MG63 (cell line): ENCODE results near the gene TMEM44. TPM values are rescaled to one million over a fixed set of nuclear protein-coding genes. Genes with fewer than 3 reads are reported as not detected.
A peak's percentile ranks its signal among the peaks of the same experiment; 100 is the strongest.

Source experiments
- DNase-seq: peaks from one replicate; pipeline ENCODE4 v3.0.0-alpha.2; 2020
- H3K27me3 ChIP-seq: fragments of 250-450 bp; sonication (Bioruptor Pico); 2 replicates; pipeline ENCODE4 v1.5.1; 2020; ENCODE audit warnings: mild to moderate bottlenecking, moderate library complexity
- H3K36me3 ChIP-seq: fragments of 250-450 bp; sonication (Bioruptor Pico); 2 replicates; pipeline ENCODE4 v1.5.1; 2020; ENCODE audit warnings: mild to moderate bottlenecking, moderate library complexity
- H3K4me3 ChIP-seq: fragments of 250-450 bp; sonication (Bioruptor Pico); 2 replicates; pipeline ENCODE4 v1.5.1; 2020; ENCODE audit warnings: mild to moderate bottlenecking, moderate library complexity
- H3K9me3 ChIP-seq: fragments of 250-450 bp; sonication (Bioruptor Pico); 2 replicates; pipeline ENCODE4 v1.5.1; 2020; ENCODE audit warnings: mild to moderate bottlenecking, moderate library complexity
- total RNA-seq: library from RNA; depleted of rRNA; stranded (reverse); fragments of >200 nt; shearing (Covaris generic); gene quantifications from 2 replicates; pipeline ENCODE4 v1.2.3, GENCODE V29; 2014; ENCODE audit warnings: low replicate concordance

Gene TMEM44
- total RNA-seq, 1 experiment from 2014 or later: 40.9 TPM

DNA sequence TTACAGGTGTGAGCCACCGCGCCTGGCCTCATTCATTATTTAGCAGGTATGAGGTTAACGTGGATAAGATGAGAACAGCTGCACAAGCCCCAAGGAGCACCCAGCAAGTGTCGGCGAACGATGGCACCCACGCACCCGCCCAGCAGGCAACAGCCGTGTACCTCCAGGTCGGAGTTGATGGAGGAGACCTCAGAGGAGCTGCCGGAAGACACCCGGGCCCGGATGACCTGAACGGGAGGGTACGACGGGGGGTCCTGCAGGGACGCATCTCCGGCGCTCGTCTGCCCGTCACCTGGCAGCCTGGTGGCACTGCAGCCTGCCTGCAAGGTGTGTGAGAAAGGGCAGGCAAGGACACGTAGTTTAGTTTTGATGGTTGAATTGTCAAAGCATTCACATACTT, 29.1 kb downstream of the TMEM44 start:
- Histone ChIP-seq H3K9me3 (no peaks in the 10 kb centered on the region), H3K4me3 (no peak overlapping the region), H3K36me3 (peaks cover 43% of the 10 kb centered on the region), H3K27me3 (no peaks in the 10 kb centered on the region)
- DNase-seq: no peak

DNA sequence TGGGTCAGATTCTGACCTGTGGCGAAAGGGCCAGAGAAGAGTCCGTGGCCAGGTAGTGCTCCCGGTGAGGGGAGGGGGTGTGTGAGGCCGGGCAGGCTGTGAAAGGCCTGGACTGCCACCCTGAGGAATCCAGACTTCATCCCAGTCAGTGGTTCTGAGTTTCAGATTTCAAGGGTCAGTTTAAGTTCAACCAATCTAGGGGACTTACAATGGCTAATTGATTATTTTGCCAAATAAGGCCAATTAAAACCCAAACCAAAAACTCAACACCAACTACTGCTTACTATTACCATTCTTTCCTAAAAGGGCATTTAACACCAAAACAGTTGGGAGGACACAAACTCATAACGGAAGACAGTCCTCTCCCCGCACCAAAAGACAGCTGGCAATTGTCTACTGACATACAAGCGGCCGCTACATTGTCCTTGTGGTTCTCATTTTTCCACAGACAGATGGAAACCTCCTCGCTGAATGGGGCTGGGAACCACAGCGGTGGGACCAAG, 30.5 kb downstream of the TMEM44 start:
- DNase-seq: no peak
- Histone ChIP-seq H3K4me3 (no peak overlapping the region), H3K9me3 (no peaks in the 10 kb centered on the region), H3K36me3 (peaks cover 48% of the 10 kb centered on the region), H3K27me3 (no peaks in the 10 kb centered on the region)

DNA sequence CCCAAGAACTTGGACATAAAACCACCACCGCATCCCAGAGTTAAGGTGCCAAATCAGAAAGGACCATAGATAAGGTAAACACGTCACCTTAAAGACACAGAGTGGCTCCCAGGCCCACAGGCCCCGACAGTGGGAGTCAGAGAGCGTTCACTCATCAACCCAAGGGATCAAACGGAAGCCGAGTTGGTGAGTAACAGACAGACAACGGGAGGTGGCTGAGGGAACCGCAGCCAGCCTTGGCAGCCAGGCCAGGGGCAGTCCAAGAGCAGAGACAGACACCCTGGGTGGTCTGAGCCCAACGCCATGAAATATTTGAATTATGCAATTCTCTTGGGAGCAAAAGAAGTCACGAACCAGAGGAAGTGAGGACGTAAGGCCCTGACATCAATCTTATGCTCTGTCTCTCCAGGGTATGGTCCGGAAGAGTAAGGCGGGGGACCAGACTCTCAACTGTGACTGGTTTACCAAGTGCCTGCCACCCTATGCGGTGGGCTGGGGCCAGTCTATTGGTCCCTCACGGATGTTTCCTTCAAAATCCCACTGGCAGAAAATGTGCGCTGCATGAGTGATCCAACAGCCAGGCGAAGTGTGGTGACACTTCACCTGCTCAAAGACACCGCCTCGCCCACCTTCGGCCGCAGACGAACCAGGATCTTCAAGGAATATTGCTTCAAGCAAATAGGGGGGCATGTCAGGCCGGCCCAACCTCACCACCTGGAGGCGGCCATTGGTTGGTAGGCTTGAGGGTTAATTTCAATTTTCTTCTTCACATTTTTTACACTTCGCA, 34.3 kb downstream of the TMEM44 start:
- H3K4me3 ChIP-seq: no peak overlapping the region
- H3K27me3 ChIP-seq: no peaks in the 10 kb centered on the region
- peak; percentile 90 for DNase-seq
- H3K36me3 ChIP-seq: peaks cover 40% of the 10 kb centered on the region
- H3K9me3 ChIP-seq: no peaks in the 10 kb centered on the region

DNA sequence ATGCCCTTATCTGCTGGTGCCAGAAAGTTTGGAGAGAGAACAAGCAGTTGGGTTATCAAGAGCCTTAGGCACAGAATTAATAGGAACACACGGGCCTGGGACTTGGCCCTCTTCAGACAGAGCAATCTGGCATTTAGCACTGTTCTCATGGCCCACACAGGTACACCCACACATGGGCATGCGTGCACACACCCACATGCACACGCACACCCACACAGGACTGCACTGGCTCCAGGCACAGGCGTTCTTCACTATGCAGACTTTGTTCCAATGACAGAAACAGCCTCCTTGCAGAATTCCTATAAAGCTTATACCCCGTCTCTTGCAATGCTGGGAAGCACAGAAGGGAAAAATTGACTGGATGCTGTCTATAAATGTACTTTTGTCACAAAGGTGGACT, 36.3 kb downstream of the TMEM44 start:
- Histone ChIP-seq H3K27me3 (no peaks in the 10 kb centered on the region), H3K36me3 (peaks cover 34% of the 10 kb centered on the region), H3K9me3 (no peaks in the 10 kb centered on the region), H3K4me3 (no peak overlapping the region)
- DNase-seq: no peak

DNA sequence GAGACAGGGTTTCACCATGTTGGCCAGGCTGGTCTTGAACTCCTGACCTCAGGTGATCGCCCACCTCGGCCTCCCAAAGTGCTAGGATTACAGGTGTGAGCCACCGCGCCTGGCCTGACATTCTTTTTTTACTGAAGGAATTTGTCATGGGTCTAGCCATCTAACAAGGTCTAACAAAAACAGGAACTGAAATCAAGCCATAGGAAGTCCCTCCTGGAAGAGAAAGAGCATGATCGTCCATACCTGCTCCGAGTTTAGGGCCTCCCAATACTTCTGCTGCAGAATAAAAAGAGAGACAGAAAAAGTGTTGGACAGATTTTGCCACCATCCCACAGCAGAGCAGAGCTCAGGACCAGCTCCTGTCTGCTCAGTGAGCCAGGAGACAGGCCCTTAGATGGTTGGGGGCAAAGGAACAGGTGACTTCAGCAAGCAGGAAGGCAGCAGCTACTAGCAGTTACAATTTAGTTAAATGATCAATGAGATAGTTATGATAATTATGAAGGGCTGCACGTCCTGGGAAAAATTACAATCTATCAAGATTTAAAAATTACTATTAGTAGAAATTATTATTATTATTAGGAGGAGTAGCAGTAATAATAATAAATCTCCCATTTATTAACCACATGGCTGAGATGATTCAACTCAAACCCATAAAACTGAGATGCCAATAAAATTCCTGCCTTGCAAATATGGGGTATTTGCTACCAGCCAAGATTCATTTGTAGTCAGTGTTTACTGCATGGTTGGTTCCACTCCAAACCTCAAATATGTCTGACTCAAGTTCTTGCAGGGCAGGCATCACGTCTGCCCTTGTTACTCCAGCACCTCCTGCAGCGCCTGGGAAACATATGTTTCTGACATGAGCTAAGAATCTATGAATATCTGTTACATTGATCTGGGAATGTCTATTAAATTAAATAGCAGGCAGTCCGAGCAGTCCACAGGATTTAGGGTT, 40.1 kb downstream of the TMEM44 start:
- no peaks in the 10 kb centered on the region for H3K27me3 ChIP-seq
- DNase-seq: peak; percentile 95
- no peaks in the 10 kb centered on the region for H3K9me3 ChIP-seq
- H3K4me3 ChIP-seq: no peak overlapping the region
- H3K36me3 ChIP-seq: peaks cover 42% of the 10 kb centered on the region

DNA sequence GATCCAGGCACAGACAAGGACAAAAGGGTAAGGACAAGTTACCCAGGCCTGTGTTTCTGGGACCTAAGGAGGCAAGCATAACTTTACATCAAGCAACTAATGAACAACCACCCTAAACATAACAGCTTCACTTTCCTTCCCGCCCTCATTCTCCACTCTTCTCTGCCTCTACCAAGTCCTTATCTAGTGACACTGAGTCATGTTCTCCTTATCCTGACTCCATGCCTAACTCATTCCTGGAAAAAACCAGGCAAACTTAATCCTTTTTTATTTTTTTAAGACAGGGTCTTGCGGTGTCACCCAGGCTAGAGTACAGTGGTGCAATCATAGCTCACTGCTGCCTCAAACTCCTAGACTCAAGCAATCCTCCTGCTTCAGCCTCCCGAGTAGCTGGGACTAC, 44.5 kb downstream of the TMEM44 start:
- H3K36me3 ChIP-seq: peaks cover 62% of the 10 kb centered on the region
- H3K9me3 ChIP-seq: no peaks in the 10 kb centered on the region
- H3K27me3 ChIP-seq: no peaks in the 10 kb centered on the region
- H3K4me3 ChIP-seq: no peak overlapping the region
- DNase-seq: no peak

DNA sequence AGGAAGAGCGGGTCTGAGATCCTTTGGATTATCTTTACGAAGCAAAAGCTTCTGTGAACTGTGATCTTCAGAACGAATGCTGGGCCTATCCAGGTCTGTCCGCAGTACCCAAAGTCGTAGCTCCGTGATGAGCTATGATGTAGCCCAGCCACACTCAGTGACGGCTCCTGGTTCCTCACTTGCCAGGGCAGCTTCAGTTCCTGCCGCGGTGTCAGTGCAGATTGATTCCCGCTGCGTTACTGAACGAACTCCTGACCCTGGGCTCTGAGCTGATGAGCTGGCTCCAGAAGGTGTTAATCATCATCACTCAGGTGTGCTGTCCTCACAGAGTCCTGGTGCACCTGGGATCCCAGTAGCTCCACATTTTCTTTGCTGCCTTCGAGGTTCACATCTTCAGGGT, 45.0 kb downstream of the TMEM44 start:
- no peak for DNase-seq
- Histone ChIP-seq H3K36me3 (peaks cover 62% of the 10 kb centered on the region), H3K9me3 (no peaks in the 10 kb centered on the region), H3K4me3 (no peak overlapping the region), H3K27me3 (no peaks in the 10 kb centered on the region)

DNA sequence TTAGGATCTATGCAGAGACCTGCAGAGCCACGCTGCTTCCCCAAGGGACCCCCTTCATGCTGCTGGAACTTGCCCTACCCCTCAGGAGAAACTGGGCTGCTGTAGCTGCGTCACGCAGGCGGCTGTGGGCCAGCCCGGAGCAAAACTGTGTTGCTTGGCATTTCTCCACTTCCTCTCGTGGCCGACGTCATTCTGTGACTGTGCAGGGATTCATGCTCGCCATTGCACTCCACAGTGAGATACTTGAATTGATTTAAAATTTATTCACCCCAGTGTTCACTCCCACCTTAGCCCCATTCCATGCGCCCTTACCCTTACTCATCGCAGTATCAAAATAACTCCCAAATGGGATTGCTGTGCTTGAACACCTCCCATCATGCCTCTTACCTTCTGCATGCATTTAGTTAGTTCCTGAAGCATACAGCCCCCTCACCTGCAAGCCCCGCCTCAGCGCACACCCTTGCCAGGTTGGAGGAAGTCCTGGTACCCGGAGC, 45.7 kb downstream of the TMEM44 start:
- no peak for DNase-seq
- Histone ChIP-seq H3K27me3 (no peaks in the 10 kb centered on the region), H3K4me3 (no peak overlapping the region), H3K9me3 (no peaks in the 10 kb centered on the region), H3K36me3 (peaks cover 58% of the 10 kb centered on the region)

DNA sequence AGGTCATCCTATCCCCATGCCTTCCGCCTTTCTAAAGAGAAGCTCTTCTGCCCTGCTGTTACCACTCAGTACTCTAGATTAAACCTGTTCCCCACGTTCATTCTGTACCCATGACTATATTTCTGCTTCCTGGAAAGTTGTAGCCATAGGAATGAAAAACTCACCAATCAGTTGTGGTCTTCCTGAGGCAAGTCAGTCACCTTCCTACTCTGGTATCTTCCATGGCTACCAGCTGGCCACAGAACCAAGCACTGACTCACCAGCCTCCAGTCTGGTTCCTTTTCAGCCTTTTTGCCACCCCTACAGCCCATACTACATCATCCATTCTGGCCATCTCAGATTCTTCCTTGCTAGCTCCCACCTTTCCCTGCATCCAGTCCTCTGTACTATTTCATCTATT, 46.4 kb downstream of the TMEM44 start:
- Histone ChIP-seq H3K4me3 (no peak overlapping the region), H3K9me3 (no peaks in the 10 kb centered on the region), H3K27me3 (no peaks in the 10 kb centered on the region), H3K36me3 (peaks cover 54% of the 10 kb centered on the region)
- DNase-seq: peak; percentile 53

DNA sequence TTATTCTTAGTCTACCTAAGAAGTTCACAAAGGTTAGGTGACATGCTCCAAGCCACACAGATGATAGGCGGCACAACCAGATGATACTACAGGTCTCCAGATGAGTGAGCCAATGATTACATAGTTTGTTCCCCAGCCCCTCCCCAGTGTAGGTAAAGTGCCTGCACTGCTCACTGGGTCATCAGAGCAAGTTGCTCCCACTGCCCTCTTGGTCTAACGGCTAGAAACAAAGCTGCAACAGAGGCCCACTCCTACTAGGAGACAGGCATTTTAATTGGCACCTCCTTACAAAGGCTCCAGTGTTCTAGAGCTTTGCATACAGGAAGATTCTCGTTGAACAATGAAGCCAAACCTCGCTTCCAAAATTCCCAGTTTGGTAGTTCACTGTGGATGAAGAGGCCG, 47.3 kb downstream of the TMEM44 start:
- Histone ChIP-seq H3K27me3 (no peaks in the 10 kb centered on the region), H3K4me3 (no peak overlapping the region), H3K9me3 (no peaks in the 10 kb centered on the region), H3K36me3 (peaks cover 50% of the 10 kb centered on the region)
- DNase-seq: no peak

DNA sequence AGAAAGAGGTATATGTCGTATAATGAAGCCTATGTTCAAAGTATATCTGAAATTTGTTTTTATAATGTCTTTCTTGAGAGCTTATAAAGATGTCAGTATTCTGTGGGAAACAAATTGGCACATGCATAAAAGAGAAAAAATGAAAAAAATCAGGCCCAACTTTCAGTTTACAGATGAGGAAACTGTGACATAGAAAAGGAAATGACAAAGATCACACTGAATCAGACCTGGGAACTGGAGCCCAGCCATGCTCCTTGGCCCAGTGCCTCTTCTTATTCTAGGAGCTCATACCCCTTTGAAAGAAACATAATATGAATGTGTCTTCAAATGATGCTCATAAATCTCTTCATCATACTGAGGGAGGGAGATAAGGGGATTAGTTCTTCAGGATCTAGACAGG, 48.4 kb downstream of the TMEM44 start:
- no peaks in the 10 kb centered on the region for H3K9me3 ChIP-seq
- H3K4me3 ChIP-seq: peak overlapping the region; percentile 99
- peak; percentile 59 for DNase-seq
- peaks cover 42% of the 10 kb centered on the region for H3K36me3 ChIP-seq
- H3K27me3 ChIP-seq: no peaks in the 10 kb centered on the region

DNA sequence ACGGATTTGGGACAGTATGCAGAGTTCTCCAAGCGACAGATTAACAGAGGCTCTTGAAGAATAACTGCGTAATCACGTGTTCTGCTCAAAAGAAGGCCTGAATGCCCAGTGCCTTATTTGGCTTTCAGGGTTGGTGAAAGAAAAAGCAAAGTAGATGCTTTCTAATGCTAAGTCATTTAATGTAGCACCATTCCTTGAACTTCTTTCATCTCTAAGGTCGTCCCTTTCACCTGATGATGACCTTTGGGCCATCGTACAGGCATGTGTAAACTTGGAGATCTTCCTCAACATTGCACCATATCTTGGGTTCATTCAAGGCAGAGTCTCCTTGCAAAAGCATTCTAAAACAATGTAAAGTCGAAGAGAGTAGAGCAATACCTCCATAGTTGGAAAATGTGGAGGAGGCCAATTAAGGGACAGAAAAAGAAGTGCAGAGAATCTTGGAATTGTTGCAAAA, 48.9 kb downstream of the TMEM44 start:
- Histone ChIP-seq H3K27me3 (no peaks in the 10 kb centered on the region), H3K36me3 (peaks cover 36% of the 10 kb centered on the region), H3K4me3 (peak overlapping the region; percentile 99), H3K9me3 (no peaks in the 10 kb centered on the region)
- DNase-seq: no peak

DNA sequence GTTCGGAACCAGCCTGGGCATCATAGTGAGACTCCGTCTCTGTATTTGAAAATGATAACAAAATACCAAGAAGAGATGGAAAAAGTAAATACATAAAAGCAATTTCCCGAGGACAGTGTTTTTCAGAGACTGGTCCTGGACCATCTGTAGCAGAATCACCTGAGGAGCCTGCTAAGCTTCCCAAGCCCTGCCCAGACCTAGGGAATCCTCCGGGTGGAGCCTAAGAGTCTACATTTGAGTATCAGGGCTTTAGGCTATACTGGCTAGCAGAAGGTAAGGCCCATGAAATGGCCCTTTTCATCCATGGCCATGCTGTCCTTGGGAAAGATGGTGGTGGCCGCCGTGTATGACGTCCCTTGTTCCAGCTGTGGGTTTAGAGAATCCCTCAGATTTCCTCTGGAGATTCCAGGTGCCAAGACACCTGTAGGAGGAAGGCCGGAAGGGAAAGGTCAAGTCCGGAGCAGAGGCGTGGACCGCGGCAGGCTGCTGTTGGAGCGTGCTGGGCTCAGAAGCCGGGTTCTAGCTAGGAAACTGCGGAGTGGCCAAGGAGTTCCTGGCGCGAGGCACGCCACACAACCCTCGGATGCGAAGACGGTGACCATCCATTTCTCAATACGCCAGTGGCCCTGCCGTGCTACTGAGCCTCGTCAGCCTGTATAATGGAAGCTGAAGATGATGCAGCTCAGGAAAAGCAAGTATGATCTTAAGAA, 50.9 kb downstream of the TMEM44 start:
- Histone ChIP-seq H3K4me3 (no peak overlapping the region), H3K27me3 (no peaks in the 10 kb centered on the region), H3K9me3 (no peaks in the 10 kb centered on the region), H3K36me3 (peaks cover 23% of the 10 kb centered on the region)
- no peak for DNase-seq

DNA sequence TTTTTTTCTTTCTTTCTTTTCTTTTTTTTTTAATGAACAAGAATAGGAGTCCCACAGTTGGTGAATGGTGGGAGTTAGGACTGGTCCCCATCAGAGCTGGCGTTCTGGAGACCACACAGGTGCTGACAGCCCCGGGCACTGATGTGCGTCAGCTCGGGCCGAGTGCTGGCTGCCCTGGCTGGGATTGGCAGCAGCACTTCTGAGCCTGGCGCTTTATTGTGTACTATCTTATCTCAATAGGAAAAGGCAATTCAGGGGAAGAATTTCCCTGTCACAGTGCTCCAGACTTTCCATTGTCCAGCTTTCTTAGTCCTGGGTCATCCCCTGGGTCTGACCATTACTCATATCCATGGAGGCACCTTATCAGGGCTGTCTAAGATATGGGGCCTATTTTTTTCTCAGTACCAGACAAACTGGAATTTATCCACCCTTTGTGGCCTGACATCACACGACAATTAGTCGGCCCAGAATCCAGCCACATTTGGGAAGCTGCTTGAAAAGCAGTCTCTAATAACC, 54.1 kb downstream of the TMEM44 start:
- Histone ChIP-seq H3K36me3 (peaks cover 3% of the 10 kb centered on the region), H3K9me3 (no peaks in the 10 kb centered on the region), H3K27me3 (no peaks in the 10 kb centered on the region), H3K4me3 (no peak overlapping the region)
- peak; percentile 16 for DNase-seq

DNA sequence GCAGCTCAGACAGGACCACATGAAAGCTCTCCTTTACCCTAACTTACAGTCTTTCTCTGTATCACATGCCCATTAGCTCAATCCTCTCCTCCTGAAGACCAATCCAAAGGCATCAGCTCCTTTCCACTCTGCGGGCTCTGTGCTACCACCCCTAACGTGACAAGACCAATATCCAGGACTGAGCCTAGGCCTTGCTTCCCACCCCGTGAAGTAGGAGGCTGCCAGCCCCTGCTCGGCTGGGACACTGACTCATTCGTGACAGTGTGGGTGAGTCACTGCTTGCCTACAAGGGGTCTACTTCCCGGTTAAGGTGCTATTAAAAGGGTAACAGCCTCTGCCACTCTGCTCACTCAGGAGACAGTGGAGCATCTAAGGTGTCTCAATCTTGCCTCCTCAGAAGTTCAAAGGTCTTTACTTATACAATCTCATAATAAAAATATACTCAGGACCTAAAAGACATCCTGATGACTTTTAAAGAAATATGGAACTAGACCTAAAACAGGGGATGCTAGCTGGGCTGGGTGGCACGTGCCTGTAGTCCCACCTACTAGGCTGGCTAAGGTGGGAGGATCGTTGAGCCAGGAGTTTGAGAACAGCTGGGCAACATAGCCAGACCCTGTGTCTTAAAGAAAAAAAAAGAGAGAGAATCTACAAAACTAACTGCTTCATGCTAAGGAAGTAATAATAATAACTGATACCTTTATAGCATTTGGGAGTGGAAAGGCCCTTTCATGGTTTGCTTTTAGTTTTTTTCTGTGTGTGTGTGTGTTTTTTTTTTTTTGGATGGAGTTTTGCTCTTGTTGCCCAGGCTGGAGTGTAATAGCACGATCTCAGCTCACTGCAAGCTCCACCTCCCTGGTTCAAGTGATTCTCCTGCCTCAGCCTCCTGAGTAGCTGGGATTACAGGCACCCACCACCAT, 55.0 kb downstream of the TMEM44 start:
- Histone ChIP-seq H3K36me3 (no peaks in the 10 kb centered on the region), H3K27me3 (no peaks in the 10 kb centered on the region), H3K4me3 (no peak overlapping the region), H3K9me3 (no peaks in the 10 kb centered on the region)
- peak; percentile 96 for DNase-seq
